Motor neuron (in vitro differentiated cells): ENCODE measurements around the gene MLPH. TPM values are rescaled to one million over a fixed set of nuclear protein-coding genes. Genes with fewer than 3 reads are reported as not detected.
A peak's percentile ranks its signal among the peaks of the same experiment; 100 is the strongest.

ENCODE experiments used
- ATAC-seq, 8 experiments: fragments of 200-7000 bp; cut with Tn5 transposase; replicated peaks in 6 of 8; 2 replicates each; pipeline ENCODE4 v1.8.0; 2021; ENCODE audit warnings: mild to moderate bottlenecking in 8 of 8, moderate library complexity in 8 of 8
- H3K27ac ChIP-seq, 2 donors: fragments of 250-450 bp; sonication (Bioruptor Pico); 2 replicates each; pipeline ENCODE4 v1.9.0; 2021; ENCODE audit warnings: antibody characterized with exemption in 2 of 2, mild to moderate bottlenecking in 2 of 2, moderate library complexity in 1 of 2
- H3K4me1 ChIP-seq, 2 donors: fragments of 250-450 bp; sonication (Bioruptor Pico); replicated peaks in 1 of 2; 2 replicates each; pipeline ENCODE4 v1.6.1; 2021; ENCODE audit warnings: antibody characterized with exemption in 2 of 2, mild to moderate bottlenecking in 2 of 2, moderate library complexity in 1 of 2
- H3K4me3 ChIP-seq, 5 donors: fragments of 250-450 bp; sonication (Bioruptor Pico); 2 replicates each; pipeline ENCODE4 v1.9.0; 2021; ENCODE audit warnings: antibody characterized with exemption in 5 of 5, mild to moderate bottlenecking in 5 of 5, moderate library complexity in 4 of 5
- WGBS, 10 experiments: fragments of 450-650 bp; shearing (Covaris generic); methylation state at CpG; one replicate each; pipeline ENCODE4 v1.0.0; 2022; 5-methylcytosine and 5-hydroxymethylcytosine counted together
- in situ Hi-C, 9 experiments: fragments of 400-800 bp; cut with MboI; loops; one replicate each; pipeline ENCODE4 v1.15.0; 2021; ENCODE audit warnings: low sequenced_read_pairs in 9 of 9, low pct_unique_long_range_greater_than_20kb in 2 of 9; ENCODE audit not compliant: unreplicated experiment in 9 of 9
- total RNA-seq, 8 experiments: library from RNA; unstranded; fragments of 300-600 nt; gene quantifications; 2 replicates each; pipeline versions ENCODE4 v1.2.3 to v1.2.4, GENCODE V29; 2022

The MLPH gene
- total RNA-seq, 8 experiments from 2014 or later = 0.11 to 1.3 (median 0.46) TPM; not detected in 1

- Histone ChIP-seq H3K4me1 (no peaks in the 10 kb centered on the region), H3K4me3 (no peak overlapping the region), H3K27ac (no peak overlapping the region)
- ATAC-seq = peak in 3 of 8 experiments; percentile 40 to 44 (median 42)
- WGBS, 10 experiments = 46 to 100% (median 81%) methylated on average over 1 to 6 of the region's 11 CpGs; no CpG with 5 or more reads in 4 of the 10 experiments
- in situ Hi-C loops = no loop called here
These were observed 11.3 kb downstream of the MLPH start for GRCh38 chr2:237498341-237498740.

GRCh38 chr2:237500681-237501424, 13.8 kb downstream of the MLPH start:
- no peaks in the 10 kb centered on the region for H3K4me1 ChIP-seq
- no peak overlapping the region for H3K27ac ChIP-seq
- ATAC-seq = peak in 2 of 8 experiments; percentile 7 to 32
- H3K4me3 ChIP-seq = no peak overlapping the region
- in situ Hi-C loops = loop anchor here in 2 of 9 experiments (10.0 to 25.0 kb wide), 2 partner anchors 74 to 236 kb away; no protein-coding TSS in a partner anchor
- WGBS, 10 experiments = 0 to 100% (median 55%) methylated on average over 1 to 11 of the region's 13 CpGs; no CpG with 5 or more reads in 3 of the 10 experiments

GRCh38 chr2:237501892-237502513, 15.0 kb downstream of the MLPH start:
- 40 to 100% (median 68%) methylated on average over 2 of the region's 2 CpGs for WGBS, 10 experiments
- Histone ChIP-seq H3K4me1 (no peaks in the 10 kb centered on the region), H3K4me3 (no peak overlapping the region), H3K27ac (no peak overlapping the region)
- in situ Hi-C loops = loop anchor here in 2 of 9 experiments (10.0 to 25.0 kb wide), 2 partner anchors 73 to 235 kb away; no protein-coding TSS in a partner anchor
- peak in 1 of 8 experiments; percentile 6 for ATAC-seq

GRCh38 chr2:237503201-237503600, 16.1 kb downstream of the MLPH start:
- in situ Hi-C loops = loop anchor here in 2 of 9 experiments (10.0 to 25.0 kb wide), 2 partner anchors 72 to 234 kb away; no protein-coding TSS in a partner anchor
- Histone ChIP-seq H3K27ac (no peak overlapping the region), H3K4me1 (no peaks in the 10 kb centered on the region), H3K4me3 (no peak overlapping the region)
- ATAC-seq = no peak
- 81 to 100% (median 94%) methylated on average over 2 to 12 of the region's 16 CpGs; no CpG with 5 or more reads in 2 of the 10 experiments for WGBS, 10 experiments

GRCh38 chr2:237505188-237505939, 18.3 kb downstream of the MLPH start:
- in situ Hi-C loops = loop anchor here in 2 of 9 experiments (10.0 to 25.0 kb wide), 2 partner anchors 69 to 232 kb away; no protein-coding TSS in a partner anchor
- Histone ChIP-seq H3K4me3 (no peak overlapping the region), H3K4me1 (no peaks in the 10 kb centered on the region), H3K27ac (no peak overlapping the region)
- WGBS, 10 experiments = 59 to 100% (median 84%) methylated on average over 1 to 5 of the region's 15 CpGs; no CpG with 5 or more reads in 4 of the 10 experiments
- no peak for ATAC-seq

- in situ Hi-C loops = loop anchor here in 2 of 9 experiments (10.0 to 25.0 kb wide), 2 partner anchors 67 to 230 kb away; no protein-coding TSS in a partner anchor
- WGBS, 10 experiments = 27 to 89% (median 65%) methylated on average over 2 to 7 of the region's 7 CpGs
- H3K27ac ChIP-seq = no peak overlapping the region
- H3K4me1 ChIP-seq = no peaks in the 10 kb centered on the region
- ATAC-seq = no peak
- H3K4me3 ChIP-seq = no peak overlapping the region
These were observed 20.5 kb downstream of the MLPH start for GRCh38 chr2:237507512-237507911.

- WGBS, 10 experiments = 56 to 100% (median 87%) methylated on average over 1 to 4 of the region's 4 CpGs; no CpG with 5 or more reads in 3 of the 10 experiments
- Histone ChIP-seq H3K4me3 (no peak overlapping the region), H3K27ac (no peak overlapping the region), H3K4me1 (peaks cover 0 to 5% of the 10 kb centered on the region in 2 donors)
- in situ Hi-C loops = loop anchor here in 2 of 9 experiments (10.0 to 25.0 kb wide), 2 partner anchors 66 to 229 kb away; no protein-coding TSS in a partner anchor
- no peak for ATAC-seq
These were observed 21.3 kb downstream of the MLPH start for GRCh38 chr2:237508361-237508760.

GRCh38 chr2:237509151-237509550, 22.1 kb downstream of the MLPH start:
- Histone ChIP-seq H3K27ac (no peak overlapping the region), H3K4me3 (no peak overlapping the region), H3K4me1 (peaks cover 0 to 5% of the 10 kb centered on the region in 2 donors)
- in situ Hi-C loops = loop anchor here in 2 of 9 experiments (10.0 to 25.0 kb wide), 2 partner anchors 66 to 228 kb away; no protein-coding TSS in a partner anchor
- no peak for ATAC-seq
- 20 to 100% (median 80%) methylated on average over 1 of the region's 2 CpGs; no CpG with 5 or more reads in 5 of the 10 experiments for WGBS, 10 experiments

- Histone ChIP-seq H3K27ac (no peak overlapping the region), H3K4me3 (no peak overlapping the region), H3K4me1 (peaks cover 0 to 12% of the 10 kb centered on the region in 2 donors)
- in situ Hi-C loops = loop anchor here in 3 of 9 experiments (5.0 to 25.0 kb wide), 3 partner anchors 62 to 227 kb away; no protein-coding TSS in a partner anchor
- no peak for ATAC-seq
- WGBS, 10 experiments = 48 to 90% (median 80%) methylated on average over 1 to 7 of the region's 7 CpGs; no CpG with 5 or more reads in 1 of the 10 experiments
These were observed 22.9 kb downstream of the MLPH start for GRCh38 chr2:237509905-237510304.

- in situ Hi-C loops = loop anchor here in 2 of 9 experiments (5.0 to 25.0 kb wide), 2 partner anchors 62 to 227 kb away; no protein-coding TSS in a partner anchor
- ATAC-seq = no peak
- Histone ChIP-seq H3K27ac (no peak overlapping the region), H3K4me1 (peaks cover 0 to 15% of the 10 kb centered on the region in 2 donors), H3K4me3 (no peak overlapping the region)
- WGBS, 10 experiments = 0 to 97% (median 86%) methylated on average over 1 to 12 of the region's 21 CpGs; no CpG with 5 or more reads in 3 of the 10 experiments
These were observed 23.6 kb downstream of the MLPH start for GRCh38 chr2:237510502-237511217.

GRCh38 chr2:237511433-237511832, 24.4 kb downstream of the MLPH start:
- ATAC-seq = no peak
- no peak overlapping the region for H3K27ac ChIP-seq
- 43 to 100% (median 75%) methylated on average over 1 of the region's 1 CpG; no CpG with 5 or more reads in 7 of the 10 experiments for WGBS, 10 experiments
- H3K4me1 ChIP-seq = peaks cover 0 to 15% of the 10 kb centered on the region in 2 donors
- in situ Hi-C loops = loop anchor here in 2 of 9 experiments (5.0 to 25.0 kb wide), 2 partner anchors 61 to 226 kb away; no protein-coding TSS in a partner anchor
- no peak overlapping the region for H3K4me3 ChIP-seq
